HG02571 (cell line): ENCODE measurements around the gene TEX26.

Experiments
- ATAC-seq: cut with Tn5 transposase; IDR thresholded peaks from one replicate; pipeline ENCODE4 v1.9.1; 2021; ENCODE audit warnings: mild to moderate bottlenecking, moderate library complexity; ENCODE audit not compliant: unreplicated experiment

The TEX26 gene

DNA sequence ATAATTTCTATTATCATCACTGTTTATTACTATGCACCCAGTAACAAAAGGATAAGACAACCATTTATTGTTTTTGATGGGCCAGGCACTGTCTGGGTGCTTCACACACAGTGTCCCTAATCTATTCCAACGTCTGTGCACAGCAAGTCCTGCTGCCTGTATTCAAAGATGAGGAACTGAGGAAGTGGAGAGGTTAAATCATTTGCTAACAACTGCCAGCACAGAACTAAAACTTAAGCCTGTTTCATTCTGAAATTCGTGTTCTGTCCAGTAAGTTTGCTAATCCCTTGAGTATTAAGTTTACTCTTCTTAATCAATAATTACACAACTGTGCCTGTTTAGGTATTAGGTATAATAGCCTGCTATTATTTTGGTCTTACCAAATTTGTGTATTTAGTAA, 41.9 kb downstream of the TEX26 start:
- ATAC-seq = no peak

DNA sequence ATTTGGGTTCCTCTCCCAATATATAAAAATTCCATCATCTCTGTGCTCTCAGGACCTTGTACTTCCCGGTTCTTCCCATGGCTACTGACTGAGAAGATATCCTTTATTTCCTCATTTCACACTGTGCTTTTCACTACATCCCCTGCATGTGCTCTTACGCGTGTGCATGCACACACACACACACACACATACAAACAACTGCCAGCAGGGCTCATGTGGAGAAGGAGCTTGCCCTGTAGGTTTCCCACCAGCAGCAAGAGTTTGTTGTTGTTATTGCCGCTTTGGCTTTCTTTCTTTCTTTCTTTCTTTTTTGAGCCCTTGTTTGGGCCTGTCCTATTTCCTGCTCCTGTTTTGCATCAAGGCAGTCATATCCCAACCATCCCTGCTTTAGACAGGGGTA, 43.6 kb downstream of the TEX26 start:
- ATAC-seq = no peak

DNA sequence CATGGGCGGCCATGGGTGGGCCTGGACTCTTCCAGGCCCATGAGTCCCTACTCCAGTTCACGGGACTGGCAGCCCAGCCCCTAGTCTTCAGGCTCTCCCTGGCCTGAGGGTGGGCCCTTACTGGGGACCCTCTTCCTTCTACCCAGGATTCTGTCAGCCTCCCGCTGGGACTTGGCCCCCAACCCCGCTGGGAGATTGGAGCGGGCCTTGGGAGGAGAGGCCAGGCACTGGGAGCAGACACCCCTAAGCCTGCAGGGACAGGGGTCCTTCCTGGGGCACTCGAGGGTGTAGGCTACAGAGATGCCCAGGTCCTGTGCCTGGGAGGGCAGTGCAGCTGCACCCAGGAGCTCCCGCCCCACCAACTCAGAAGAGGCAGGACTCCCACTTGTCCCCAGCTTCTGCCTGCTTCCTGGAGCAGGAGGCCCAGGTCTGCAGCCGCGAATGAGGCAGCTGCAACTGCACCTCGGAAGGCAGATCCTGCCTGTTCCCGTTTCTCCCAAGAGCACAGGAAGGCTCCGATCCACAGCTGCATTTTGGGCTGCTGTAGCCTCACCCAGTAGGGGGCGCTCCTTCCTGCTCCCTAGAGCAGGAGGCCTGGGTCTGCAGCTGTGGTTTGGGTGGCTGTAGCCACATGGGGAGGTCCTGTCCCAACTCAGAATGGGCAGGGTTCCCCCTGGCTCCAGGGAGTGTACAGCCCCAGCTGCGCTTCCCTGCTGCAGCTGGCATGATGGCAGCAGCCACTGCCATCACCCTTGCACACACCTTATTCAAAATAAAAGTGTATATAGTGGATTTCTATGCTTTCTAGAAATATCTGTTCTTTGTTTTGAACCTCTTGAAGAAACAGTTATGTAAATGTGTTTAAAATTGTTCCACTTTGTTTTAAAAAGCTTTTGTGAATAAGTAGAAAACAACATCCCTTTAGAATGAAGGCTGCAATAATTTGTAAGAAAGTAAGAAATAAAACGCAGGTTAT, 46.8 kb downstream of the TEX26 start:
- no peak for ATAC-seq

DNA sequence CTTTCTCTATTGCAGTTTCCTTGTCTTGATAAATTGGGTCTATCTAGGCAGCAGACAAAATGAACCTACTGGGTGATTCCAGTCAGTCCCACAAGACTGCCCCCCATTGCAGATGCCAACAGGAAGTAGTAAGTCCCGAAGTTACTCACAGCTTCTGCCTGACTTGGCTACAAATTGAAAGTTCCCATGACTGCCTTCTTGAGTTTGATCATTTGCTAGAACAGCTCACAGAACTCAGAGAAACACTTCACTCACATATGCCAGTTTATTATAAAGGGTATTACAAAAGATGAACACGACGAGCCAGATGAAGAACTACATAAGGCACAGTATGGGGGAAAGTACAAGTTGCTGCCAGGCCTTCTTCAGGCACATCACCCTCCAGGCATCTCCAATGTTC, 50.0 kb downstream of the TEX26 start:
- ATAC-seq = no peak

DNA sequence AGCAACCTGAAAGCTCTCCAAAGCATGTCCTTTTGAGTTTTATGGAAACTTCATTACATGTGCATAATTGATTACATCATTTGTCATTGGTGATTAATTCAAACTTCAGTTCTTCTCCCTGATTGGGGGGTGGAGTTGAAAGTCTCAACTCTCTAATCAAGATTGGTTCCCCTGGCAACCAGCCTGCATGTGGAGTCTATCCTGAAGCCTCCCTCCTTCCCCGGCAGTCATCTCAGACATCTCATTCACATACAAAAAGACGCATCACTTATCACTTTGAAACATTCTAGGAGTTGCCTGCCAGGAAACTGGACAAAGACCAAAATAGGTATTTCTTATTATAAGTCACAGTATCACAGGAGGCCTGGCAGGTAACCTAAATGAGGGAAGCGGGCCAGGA, 50.5 kb downstream of the TEX26 start:
- no peak for ATAC-seq

DNA sequence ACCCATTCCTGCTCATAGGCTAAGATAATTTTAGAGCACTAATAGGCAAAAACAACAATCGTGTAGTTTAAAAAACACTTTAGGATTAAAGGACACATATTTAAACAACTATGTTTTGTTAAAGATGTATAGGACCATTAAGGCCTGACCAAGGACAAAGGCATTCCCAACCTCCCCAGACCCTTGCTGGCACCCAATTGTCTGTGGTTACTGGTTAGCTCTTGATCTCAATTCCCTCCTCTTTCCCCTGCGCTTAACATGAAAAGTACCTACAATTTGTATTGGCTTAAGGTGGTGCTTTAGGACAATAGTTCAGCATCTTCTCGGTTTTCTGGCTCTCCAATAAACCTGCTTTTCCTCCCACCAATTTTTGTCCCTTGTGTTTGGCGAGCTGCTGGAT, 51.0 kb downstream of the TEX26 start:
- ATAC-seq = no peak

DNA sequence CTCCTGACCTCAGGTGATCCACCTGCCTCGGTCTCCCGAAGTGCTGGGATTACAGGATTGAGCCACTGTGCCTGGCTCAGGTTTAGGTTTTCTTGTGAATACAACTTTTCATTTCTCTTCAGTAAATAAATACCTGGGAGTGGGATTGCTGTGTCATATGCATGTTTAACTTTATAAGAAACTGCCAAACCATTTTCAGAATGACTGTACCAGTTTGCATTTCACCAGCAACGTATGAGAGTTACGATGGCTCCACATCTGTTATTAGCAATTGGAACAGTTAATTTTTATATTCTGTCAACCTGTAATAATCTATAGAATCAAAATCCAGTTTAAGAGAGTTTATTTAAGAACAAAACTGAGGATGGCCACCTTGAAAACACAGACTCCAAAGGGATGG, 52.2 kb downstream of the TEX26 start:
- no peak for ATAC-seq

DNA sequence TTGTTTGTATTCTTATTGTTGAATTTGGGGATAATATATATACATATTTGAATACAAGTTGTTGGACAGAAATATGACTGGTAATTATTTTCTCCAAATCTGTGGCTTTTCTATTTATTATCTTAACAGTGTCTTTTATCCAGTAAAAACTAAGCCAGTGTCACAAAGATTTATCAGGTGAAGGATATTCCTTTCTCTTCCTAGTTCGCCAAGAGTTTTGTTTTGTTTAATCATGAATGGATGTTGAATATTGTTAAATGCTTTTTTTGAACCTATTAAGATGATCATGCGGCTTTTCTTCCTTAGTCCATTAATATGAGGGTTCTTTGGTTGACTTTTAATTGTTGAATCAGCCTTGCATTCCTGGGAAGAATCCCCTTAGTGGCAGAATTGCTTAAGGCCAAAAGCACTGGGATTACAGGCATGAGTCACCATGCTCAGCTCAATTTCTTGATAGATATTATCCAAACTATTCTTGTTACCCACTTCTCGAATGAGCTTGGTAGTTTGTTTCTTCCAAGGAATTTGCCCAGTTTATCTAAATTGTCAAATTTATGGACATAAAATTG, 53.3 kb downstream of the TEX26 start:
- ATAC-seq = no peak

DNA sequence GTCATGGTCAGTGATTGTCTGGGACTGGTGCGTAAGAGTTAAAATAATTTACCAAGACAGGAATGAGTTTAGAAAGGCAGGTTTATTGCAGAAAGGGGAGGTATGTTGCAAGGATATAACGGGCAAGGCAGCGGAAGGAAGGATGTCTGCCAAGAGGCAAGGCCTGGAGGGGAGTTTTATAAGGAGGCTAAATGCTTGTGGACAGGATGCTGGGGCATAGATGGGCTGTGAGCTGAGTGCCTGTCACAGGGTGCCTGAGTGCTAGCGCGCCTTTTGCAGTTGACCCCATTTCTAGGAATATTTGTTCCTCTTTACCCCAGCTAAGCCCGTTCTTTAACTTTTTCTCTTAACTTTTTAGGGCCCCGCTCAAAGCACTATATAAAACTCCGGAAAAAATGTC, 58.7 kb downstream of the TEX26 start:
- ATAC-seq = no peak

DNA sequence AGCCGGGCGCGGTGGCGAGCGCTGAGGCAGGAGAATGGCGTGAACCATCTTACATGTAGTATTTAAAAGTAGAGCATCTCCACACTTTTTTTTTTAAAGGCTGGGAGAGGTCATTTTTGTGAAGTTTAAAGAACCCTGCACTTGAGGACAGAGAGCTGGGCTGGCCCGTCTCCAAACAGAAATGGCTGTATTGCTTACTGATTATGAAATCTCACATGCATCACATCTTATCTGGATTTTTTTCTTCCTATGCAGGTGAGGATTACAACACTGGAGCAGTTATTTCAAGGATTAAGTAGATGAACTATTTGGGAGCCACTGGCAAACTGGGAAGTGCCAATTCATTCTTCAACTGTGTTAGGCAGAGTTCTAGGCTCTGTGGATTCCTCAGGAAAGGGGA, 59.5 kb downstream of the TEX26 start:
- ATAC-seq = no peak

DNA sequence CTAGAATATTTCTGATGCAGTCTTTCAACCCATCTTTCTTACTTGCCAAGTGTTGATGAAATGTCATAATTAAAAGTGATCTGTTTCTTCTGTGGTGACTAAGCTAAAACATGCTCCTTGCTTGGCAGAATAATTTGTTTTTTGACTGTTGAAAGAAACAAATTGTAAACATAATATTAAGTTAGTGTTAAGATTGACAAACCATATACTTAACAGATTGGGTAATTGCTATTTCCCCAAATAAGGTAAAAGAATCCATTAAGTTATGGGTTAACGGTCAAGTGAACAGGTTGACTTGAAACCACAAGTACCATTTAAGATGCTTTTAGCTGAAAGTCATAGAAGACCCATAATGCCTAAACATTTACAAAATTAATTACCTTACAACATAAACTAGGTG, 62.9 kb downstream of the TEX26 start:
- ATAC-seq = no peak

DNA sequence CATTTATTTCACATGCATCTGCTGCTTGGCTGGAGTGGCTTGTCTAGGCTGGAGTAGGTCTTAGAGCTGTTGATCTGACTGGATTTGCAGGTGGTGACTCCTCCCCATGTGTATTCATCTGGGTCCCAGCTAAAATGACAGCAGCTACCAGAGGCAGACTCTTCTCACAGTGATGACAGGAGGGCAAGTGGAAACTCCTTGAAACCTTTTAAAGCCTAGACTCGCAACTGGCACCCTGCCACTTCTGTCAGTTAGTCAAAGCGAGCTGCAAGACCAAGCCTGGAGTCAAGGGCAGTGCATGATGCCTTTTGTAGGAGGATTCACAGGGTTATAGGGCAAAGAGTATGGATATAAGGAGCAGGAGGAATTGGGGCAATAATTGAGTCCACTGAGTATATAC, 65.2 kb downstream of the TEX26 start:
- no peak for ATAC-seq

DNA sequence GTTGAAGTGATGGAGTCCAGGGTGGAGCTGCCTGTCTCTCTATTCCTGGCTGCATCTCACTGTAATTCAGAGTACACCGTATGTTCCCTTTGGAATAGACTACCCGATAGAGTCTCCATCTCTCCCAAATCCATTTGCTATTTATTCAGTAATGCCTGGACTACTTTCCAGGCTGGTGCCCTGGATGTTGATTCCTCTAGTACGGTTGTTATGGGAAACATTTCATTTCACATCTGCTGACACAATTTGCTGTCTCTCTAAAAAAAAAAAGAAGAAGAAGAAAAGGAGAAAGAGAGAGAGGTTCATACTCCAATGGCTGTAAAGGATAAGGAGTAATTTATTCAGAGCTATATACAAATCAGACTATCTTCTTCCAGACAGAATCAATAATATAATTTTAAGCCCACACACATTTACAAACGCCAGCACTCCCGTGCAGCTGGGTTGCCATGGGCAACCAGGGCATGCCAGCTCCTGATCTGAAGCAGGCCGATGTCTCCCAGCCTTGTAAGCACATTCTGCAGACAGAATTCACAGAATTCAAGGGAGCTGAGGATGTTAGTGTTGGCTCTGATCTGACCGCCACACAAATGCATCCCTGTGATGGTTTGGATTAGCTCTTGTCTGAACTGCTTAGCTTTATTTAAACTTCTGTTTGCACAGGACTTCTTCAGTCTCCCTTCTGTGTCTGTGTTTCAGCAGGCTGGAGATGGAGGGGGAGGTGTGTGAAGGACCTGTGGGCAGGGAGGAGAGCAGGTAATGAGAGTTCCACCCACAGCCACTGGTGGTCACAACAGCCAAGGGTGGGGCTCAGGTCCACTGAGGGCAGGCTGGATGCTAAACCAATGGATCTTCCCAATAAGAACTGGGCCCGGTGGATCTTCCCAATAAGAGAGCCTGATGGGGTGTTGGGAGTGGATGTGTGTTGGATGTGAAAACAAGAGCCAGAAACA, 66.0 kb downstream of the TEX26 start:
- ATAC-seq = no peak

DNA sequence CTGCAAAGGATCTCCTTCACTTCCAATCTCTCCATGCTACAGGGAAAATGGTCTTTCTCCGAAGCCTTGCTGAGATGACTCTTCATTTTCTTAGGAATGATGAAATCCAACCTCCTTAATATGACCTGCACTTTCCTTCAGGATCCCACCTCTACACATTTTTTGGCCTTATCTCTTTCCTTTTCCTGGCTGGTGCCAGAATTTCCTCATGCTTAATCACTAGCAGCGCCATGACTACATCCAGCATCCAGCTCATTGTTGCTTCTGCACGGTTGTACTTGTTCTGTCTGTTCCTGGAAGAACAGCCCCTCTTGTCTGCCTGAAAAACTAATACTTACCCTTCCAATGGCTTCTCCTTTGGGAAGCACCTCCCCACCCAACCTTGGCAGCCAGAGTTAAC, 68.4 kb downstream of the TEX26 start:
- no peak for ATAC-seq

DNA sequence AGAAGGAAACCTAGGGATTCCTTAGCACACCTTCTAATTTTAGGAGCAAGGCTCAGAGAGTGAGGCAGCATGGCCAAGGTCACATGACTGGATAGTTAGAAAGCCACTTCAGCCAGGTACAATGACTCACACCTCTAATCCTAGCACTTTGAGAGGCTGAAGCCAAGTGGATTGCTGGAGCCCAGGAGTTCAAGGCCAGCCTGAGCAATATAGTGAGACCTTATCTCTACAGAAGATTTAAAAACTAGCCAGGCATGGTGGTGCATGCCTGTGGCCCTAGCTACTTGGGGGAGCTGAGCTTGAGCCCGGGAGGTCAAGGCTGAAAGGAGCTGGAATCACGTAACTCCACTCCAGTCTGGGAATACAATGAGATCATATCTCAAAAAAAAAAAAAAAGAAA, 69.2 kb downstream of the TEX26 start:
- ATAC-seq = no peak

DNA sequence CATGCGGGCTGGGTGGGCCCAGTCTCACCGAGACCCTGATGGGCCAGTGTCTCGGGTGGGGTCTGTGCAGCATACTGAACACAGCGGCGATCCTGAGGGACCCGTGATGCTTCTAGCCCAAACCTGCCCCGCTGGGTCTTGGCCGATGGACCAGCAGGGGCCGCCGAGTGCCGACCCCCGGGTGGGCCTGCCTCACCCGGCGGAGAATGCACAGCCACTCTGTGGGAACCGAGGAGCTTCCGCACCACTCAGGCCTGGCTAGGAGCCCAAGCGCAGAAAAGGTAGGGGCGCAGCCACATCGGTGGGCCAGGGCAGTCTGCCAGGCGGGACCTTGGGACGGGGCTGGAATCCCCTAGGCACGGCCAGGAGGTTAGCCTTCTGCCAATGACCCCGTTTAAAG, 72.6 kb downstream of the TEX26 start:
- no peak for ATAC-seq

DNA sequence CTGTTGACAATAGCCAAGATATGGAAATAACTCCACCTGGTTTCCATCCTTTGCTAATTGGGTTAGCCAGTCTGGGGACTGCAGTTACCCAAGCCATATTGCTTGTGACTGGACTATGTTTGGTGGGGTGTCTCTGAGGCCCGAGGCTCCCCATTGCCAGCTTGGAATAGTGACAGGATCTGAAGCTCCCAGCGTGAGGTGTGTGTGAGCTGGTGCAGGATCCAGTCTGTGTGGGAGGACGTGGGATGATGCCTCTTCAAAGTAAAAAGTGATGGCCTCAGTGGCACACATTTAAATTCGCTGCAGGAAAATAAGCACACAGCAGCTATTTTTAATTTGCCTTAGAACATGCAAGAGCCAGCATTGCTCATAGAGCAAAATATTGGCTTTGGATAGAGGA, 75.0 kb downstream of the TEX26 start:
- no peak for ATAC-seq

DNA sequence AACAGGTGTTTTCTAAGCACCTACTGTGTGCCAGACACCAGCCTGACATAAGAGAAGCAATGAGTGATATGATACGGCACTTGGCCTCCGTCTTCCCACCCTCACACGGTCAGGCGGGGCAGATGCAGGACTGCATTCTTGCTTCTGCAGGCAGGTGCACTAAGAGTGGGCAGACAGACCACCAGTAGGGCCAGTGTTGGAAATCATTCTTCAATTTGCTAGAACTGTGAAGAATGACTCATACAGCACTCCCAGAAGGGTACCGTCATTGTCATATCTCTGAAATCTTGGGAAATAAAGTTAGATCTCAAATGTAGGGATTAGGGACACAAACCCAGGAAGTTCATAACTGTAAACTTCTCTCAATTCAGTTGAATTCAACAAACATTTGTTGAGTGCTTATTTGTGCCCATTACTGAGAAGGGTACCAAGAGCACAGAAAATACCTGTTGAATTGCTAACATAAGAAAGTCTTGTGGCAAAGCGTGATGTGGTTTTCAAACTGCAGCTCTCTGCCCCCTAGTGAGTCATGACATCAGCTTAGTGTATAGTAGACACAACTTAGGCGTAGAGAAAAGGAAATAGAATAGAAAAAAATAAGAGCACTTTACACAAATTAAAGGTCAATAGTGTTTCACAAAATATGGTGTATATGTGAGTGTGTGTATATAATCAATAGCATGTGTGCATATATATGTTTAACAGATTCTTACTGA, 76.1 kb downstream of the TEX26 start:
- ATAC-seq = no peak

DNA sequence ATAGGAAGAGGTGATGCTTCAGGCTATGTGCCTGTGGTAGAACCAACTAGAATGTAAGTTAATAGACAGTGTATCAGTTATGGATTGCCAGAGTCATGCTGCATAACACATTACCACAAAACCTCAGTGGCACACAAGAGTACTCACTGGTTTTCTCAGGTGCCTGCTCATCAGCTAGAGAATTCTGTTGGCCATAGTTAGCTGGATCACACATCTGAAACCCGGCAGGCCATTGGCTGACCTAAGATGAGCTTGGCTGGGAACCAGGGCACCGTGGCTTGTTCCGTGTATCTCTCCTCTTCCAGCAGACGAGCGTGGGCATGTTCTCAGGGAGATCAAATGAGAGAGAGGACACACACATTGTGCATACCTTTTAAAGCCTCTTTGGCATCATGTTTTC, 76.7 kb downstream of the TEX26 start:
- ATAC-seq = no peak

DNA sequence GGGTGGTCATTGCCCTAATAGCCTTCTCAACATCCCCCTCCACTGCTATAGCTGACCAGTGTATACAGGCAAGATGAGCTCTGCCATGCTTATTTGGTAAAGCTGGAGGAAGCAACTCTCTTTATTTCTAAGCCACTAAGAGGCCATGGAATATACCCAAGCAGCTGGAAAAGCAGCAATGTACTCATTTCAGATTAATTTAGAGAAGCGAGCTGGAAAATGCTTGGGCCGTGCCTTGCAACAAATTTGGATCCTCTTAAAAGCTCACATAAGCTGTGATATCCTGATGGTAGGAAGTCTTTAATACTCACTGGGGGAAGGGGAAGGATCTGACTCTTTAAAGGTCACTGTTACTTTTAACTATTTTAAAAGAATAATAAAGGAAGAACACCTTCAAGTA, 77.8 kb downstream of the TEX26 start:
- no peak for ATAC-seq
